Measurements from ENCODE around the gene IL18.
"Not testable (repeated sequence)": the region's sequence is repeated elsewhere in the genome, so short reads cannot be mapped to it uniquely, and the experiment has no call there.

Gene IL18

DNA sequence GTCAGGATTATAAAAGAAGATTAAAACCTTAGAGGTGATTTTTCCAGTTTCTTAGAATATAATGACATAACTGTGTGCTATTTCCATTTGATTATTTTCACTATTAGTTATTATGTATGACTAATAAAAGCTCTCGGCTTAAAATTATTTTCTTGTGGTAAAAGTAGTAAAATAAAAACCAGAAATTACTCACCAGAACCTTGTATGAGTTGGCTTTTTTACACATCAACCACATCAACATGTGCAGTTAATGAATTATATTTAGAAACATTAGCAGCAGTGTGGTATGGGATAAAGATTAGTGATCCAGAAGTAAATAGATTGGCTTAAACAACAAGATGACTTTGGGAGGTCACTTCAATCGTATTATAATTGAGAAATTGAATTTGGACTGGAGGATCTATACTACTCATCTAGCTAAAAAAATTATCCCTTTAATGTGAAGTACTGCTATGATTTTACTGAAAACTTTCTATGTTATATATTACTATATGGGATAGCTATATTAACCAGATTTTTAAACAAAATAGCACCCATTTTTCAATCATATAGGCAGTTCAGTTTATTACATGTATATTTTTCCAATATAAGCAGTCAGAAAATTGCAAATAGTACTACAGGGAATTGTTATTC, 8.6 kb upstream of the IL18 start:
- in situ Hi-C loops (cut with MboI; ENCODE audit: low sequenced_read_pairs), result no loop called here

DNA sequence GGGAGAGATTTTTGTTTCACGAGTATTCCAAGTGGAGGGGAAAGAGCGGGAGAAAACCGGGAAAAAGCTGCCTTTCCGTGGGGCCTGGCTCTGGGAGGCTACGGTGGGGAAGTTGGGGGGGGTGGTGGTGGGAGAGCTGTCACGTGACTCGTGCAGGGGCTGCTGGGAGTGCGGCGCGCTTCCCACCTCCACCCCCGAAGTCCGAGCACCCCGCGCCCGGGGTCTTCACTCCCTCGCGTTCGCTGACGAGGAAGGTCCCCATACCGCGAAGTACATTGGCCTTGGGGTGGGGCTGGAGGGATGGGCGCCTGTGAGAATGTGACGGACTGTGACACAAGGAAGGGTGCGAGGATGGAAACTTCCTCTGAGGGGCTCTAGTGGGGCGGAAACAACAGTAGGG, 3.3 kb upstream of the IL18 start, which contains the start of gene TEX12:
TSS of gene TEX12 (plus strand) at position 228 of the 400 bp plus-strand sequence. CDS start 1,897 bp downstream, outside the sequence.
- in situ Hi-C loops (cut with MboI; ENCODE audit: low sequenced_read_pairs), result no loop called here

GRCh38 chr11:112166562-112166961, 2.7 kb upstream of the IL18 start:
- in situ Hi-C loops (cut with MboI; ENCODE audit: low sequenced_read_pairs), result no loop called here

- in situ Hi-C loops (cut with MboI; ENCODE audit: low sequenced_read_pairs), result no loop called here
These were observed 1.2 kb upstream of the IL18 start for GRCh38 chr11:112165049-112165448.

GRCh38 chr11:112162761-112163546, 940 bp downstream of the IL18 start:
- in situ Hi-C loops (cut with MboI; ENCODE audit: low sequenced_read_pairs), result no loop called here

DNA sequence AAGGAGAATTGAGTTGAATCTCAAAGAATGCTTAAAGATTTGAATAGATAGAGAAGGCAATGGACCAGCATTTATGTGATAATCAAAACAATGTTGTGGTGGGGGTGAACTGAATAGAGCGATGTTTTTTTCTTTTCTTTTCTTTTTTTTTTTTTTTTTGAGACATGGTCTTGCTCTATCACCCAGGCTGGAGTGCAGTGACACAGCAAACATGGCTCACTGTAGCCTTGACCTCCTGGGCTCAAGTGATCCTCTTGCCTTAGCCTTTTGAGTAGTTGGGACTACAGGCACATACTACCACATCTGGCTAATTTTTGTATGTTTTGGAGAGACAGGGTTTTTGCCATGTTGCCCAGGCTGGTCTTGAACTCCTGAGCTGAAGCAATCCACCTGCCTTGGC, 1.7 kb downstream of the IL18 start:
- in situ Hi-C loops (cut with MboI; ENCODE audit: low sequenced_read_pairs), result not testable (repeated sequence)

DNA sequence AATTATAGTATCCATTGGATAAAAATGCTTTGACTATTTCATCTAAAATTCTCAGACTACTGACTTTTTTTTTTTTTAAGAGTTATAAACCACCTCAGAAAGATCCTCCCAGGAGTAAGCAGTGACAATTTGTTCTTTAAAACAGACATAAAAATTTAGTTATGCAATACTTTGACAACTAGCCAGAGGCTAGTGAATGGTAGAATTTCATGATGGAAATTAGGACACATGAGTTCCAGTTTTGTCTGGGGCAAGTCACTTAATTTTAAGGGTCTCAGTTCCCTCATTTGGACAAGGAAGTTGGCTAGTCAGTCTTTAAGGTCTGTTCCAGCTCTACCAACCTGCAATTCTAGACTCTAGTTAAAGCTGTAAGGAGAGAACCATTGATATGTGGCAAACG, 2.9 kb downstream of the IL18 start:
- in situ Hi-C loops (cut with MboI; ENCODE audit: low sequenced_read_pairs), result no loop called here

- in situ Hi-C loops (cut with MboI; ENCODE audit: low sequenced_read_pairs), result no loop called here
These were observed 3.6 kb downstream of the IL18 start for GRCh38 chr11:112160091-112160848.

- in situ Hi-C loops (cut with MboI; ENCODE audit: low sequenced_read_pairs), result no loop called here
These were observed 4.5 kb downstream of the IL18 start for GRCh38 chr11:112159098-112160065.

- in situ Hi-C loops (cut with MboI; ENCODE audit: low sequenced_read_pairs), result no loop called here
These were observed 6.7 kb downstream of the IL18 start for GRCh38 chr11:112156956-112157766.

DNA sequence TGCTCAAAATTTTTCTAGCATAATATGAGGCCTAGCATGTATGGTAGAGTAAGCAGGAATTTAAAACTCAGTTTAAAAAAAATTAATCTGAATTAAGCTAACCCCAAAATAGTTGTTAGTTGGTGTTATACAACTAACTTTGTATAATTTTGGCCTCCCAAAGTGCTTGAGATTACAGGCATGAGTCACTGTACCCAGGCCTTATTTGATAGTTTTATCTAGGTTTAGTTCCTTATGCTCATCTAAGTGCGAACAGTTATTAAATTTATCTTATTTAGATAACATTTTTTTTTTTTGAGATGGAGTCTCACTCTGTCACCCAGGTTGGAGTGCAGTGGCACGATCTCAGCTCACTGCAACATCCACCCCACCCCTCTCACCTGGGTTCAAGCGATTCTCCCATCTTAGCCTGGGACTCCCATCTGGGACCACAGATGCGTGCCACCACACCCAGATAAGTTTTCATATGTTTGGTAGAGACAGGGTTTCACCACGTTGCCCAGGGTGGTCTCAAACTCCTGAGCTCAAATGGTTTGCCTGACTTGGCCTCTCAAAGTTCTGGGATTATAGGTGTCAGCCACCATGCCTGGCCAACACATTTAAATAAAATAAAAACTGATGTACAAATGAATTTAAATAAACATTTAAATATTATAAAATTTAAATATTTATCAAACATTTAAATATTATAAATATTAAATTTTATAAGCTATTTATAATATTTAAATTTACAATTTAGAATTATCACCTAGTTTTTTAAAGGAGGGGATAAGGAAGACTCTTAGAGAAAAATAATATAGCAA, 7.5 kb downstream of the IL18 start:
- in situ Hi-C loops (cut with MboI; ENCODE audit: low sequenced_read_pairs), result no loop called here

DNA sequence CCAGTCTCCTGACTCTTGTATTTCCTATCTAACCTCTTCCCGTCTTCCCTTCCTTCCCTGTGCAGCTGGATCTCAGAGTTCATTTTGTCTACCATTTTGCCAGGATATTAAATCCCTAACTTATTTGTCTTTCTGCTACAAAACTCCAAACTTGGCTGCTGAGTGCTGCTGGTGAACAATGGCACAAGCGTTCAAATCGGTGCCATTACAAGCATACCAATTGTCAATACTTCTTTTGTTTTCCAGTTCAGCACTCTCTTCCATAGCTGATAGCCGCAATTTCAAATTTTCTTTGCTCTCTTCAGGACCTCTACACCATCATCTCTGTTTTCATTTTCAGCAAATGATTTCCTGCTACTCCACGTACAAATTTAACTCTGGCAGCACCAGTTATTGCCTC, 13.4 kb downstream of the IL18 start:
- in situ Hi-C loops (cut with MboI; ENCODE audit: low sequenced_read_pairs), result no loop called here

DNA sequence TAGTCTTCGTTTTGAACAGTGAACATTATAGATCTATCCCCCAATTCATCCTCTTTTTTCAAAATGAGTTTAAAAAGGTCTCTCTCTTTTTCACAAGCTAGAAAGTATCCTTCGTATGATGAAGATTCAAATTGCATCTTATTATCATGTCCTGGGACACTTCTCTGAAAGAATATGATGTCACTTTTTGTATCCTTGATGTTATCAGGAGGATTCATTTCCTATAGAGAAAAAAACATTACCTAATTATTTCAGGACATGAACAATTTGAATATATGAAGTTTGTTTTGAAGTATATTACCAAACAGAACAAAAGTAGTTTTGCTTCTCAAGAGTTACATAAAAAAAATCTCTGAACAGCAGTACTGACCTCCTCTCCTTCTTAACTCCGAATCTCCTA, 20.3 kb downstream of the IL18 start:
- in situ Hi-C loops (cut with MboI; ENCODE audit: low sequenced_read_pairs), result no loop called here

DNA sequence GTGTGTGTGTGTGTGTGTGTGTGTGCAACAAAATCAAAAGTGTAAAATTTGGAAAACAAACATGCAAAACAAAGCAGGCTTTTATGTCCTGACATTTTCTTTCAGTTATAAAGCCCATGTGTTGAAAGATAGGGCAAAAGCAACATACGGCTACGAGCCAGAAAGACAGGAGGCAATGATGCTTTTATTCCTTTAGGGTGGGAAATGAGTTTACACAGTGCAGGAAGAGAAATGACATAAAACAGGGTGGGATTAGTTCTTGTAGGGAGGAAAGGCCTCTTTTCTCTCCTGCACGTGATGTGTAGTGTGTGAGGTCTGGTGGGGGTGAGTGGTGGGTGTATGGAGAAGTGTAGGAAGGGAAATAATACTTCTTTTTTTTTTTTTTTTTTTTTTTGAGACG, 29.4 kb downstream of the IL18 start:
- in situ Hi-C loops (cut with MboI; ENCODE audit: low sequenced_read_pairs), result no loop called here

GRCh38 chr11:112132737-112133136, 31.2 kb downstream of the IL18 start:
- in situ Hi-C loops (cut with MboI; ENCODE audit: low sequenced_read_pairs), result no loop called here

- in situ Hi-C loops (cut with MboI; ENCODE audit: low sequenced_read_pairs), result no loop called here
These were observed 34.2 kb downstream of the IL18 start for GRCh38 chr11:112129656-112130055.

- in situ Hi-C loops (cut with MboI; ENCODE audit: low sequenced_read_pairs), result no loop called here
These were observed 35.3 kb downstream of the IL18 start for GRCh38 chr11:112128483-112129121.

DNA sequence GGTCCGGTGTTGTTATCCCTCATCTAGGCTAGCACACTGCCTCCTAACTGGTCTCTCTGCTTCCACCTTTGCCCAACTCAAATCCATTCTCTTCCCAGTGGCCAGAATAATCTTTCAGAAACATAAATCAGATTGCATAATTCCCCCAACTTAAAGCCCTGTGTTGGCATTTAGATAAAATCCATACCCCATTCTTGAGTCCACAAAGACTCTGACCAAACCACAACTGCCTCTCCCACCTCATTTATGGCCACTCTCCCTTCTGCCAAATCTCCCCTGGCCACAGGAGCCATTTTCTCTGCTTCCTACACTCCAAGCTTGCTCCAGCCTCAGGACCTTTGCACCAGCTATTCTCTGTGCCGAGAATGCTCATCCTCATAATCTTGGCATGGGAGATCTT, 36.8 kb downstream of the IL18 start:
- in situ Hi-C loops (cut with MboI; ENCODE audit: low sequenced_read_pairs), result no loop called here

Data from hTERT RPE-1 (cell line).